Measurements from ENCODE around the gene CHAMP1. TPM values are rescaled to one million over a fixed set of nuclear protein-coding genes. Genes with fewer than 3 reads are reported as not detected.

Gene CHAMP1
- total and polyA plus RNA-seq, 7 donors, result 6.5 to 15.9 (median 9.6) TPM

- no peak overlapping the region for H3K4me3 ChIP-seq
- intact Hi-C loops (cut with DNase I), result no loop called here
These were observed 2.4 kb upstream of the CHAMP1 start for GRCh38 chr13:114311908-114312307.

GRCh38 chr13:114313061-114313860 lies 1.0 kb upstream of the CHAMP1 start:
- Histone ChIP-seq H3K9me3 (no peaks in the 10 kb centered on the region), H3K27ac (peak overlapping the region; percentile 94 to 97 (median 96)), H3K4me1 (peaks cover 0 to 57% (median 45%) of the 10 kb centered on the region in 4 donors), H3K4me3 (peak overlapping the region; percentile 72 to 89 (median 82)), H3K27me3 (no peaks in the 10 kb centered on the region), H3K36me3 (no peaks in the 10 kb centered on the region)
- TF ChIP-seq CTCF (IDR thresholded peaks at IDR 0.05) (no peak), EP300 (IDR thresholded peaks at IDR 0.05) (no peak), POLR2AphosphoS5 (IDR thresholded peaks at IDR 0.05) (no peak), POLR2A (IDR thresholded peaks at IDR 0.05) (no peak)
- intact Hi-C loops (cut with DNase I), result no loop called here
- 74 to 82% methylated on average over 17 of the region's 17 CpGs for WGBS, 2 donors
- DNase-seq, result no peak

More at GRCh38 chr13:114311908-114312307, 2.4 kb upstream of the CHAMP1 start:
- H3K9me3 ChIP-seq, result peaks cover 0 to 1% (median 0%) of the 10 kb centered on the region in 4 donors
- TF ChIP-seq EP300 (IDR thresholded peaks at IDR 0.05) (no peak), CTCF (IDR thresholded peaks at IDR 0.05) (no peak), POLR2A (IDR thresholded peaks at IDR 0.05) (no peak), POLR2AphosphoS5 (IDR thresholded peaks at IDR 0.05) (no peak)
- H3K27me3 ChIP-seq, result no peaks in the 10 kb centered on the region
- WGBS, 2 donors, result 56 to 66% methylated on average over 2 of the region's 2 CpGs
- peaks cover 0 to 6% (median under 1%) of the 10 kb centered on the region in 4 donors for H3K36me3 ChIP-seq
- H3K4me1 ChIP-seq, result peaks cover 0 to 45% (median 38%) of the 10 kb centered on the region in 4 donors
- H3K27ac ChIP-seq, result no peak overlapping the region
- no peak for DNase-seq

GRCh38 chr13:114315074-114315785 lies 927 bp downstream of the CHAMP1 start:
- peaks cover 0 to 77% (median 63%) of the 10 kb centered on the region in 4 donors for H3K4me1 ChIP-seq
- peak overlapping the region; percentile 94 to 97 (median 96) for H3K27ac ChIP-seq
- 15 to 17% methylated on average over 7 of the region's 7 CpGs for WGBS, 2 donors
- H3K27me3 ChIP-seq, result no peaks in the 10 kb centered on the region
- no peak for DNase-seq
- no peak for TF ChIP-seq POLR2A (IDR thresholded peaks at IDR 0.05)
- TF ChIP-seq EP300 (IDR thresholded peaks at IDR 0.05), result no peak
- TF ChIP-seq POLR2AphosphoS5 (IDR thresholded peaks at IDR 0.05), result no peak
- no peak for TF ChIP-seq CTCF (IDR thresholded peaks at IDR 0.05)
- intact Hi-C loops (cut with DNase I), result loop anchor here (2.0 kb wide), 1 partner anchor 34 kb away; the partner anchor contains the start of gene UPF3A
- no peaks in the 10 kb centered on the region for H3K36me3 ChIP-seq
- H3K9me3 ChIP-seq, result no peaks in the 10 kb centered on the region
- peak overlapping the region; percentile 72 to 89 (median 82) for H3K4me3 ChIP-seq

GRCh38 chr13:114318624-114319023 lies 4.3 kb downstream of the CHAMP1 start:
- Histone ChIP-seq H3K36me3 (peaks cover 5 to 27% (median 12%) of the 10 kb centered on the region in 4 donors), H3K4me3 (no peak overlapping the region), H3K27ac (peak overlapping the region in 1 of 4 donors; percentile 38), H3K9me3 (no peaks in the 10 kb centered on the region), H3K27me3 (no peaks in the 10 kb centered on the region), H3K4me1 (peaks cover 0 to 59% (median 48%) of the 10 kb centered on the region in 4 donors)
- 11 to 19% methylated on average over 1 of the region's 1 CpG for WGBS, 2 donors
- intact Hi-C loops (cut with DNase I), result no loop called here
- no peak for DNase-seq
- TF ChIP-seq POLR2AphosphoS5 (IDR thresholded peaks at IDR 0.05) (no peak), CTCF (IDR thresholded peaks at IDR 0.05) (no peak), POLR2A (IDR thresholded peaks at IDR 0.05) (no peak), EP300 (IDR thresholded peaks at IDR 0.05) (no peak)
